ENCODE measurements around the gene MEF2B.
A peak's percentile ranks its signal among the peaks of the same experiment; 100 is the strongest.
"Not testable (repeated sequence)": the region's sequence is repeated elsewhere in the genome, so short reads cannot be mapped to it uniquely, and the experiment has no call there.

The MEF2B gene

DNA sequence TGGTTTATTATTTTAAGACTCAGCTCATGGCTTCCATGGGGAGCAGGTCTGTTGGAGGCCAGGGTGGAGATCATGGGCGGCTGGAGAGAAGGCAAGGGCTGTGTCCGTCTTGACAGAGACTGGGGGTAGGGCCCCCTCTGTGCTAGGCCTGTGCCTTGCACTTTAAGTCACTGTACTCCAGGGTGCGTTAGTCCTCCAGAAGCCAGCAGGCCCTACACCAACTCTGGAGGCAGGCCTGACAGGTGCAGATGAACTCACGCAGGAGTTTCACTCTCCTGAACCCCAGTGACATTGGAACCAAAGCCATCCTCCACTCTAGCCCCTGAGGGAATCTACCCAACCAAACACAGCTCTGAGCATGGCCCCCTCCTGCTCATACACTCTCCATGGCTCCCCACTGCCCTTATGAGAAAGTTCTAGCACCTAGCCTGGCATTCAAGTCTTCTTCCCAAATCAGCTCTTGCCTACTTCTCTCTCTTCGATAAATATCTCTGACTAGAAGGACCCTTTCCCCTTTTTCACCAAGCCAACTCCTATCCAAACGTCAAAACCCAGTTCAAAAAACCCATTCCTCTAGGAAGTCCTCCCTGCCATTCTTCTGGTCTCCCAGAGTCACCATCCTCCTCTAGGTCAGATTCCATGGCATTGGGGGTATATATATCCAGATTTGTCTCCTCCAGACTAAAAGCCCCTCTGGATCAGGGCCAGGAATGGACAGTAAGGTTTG, 15.1 kb downstream of the MEF2B start:
- no peak for DNase-seq

DNA sequence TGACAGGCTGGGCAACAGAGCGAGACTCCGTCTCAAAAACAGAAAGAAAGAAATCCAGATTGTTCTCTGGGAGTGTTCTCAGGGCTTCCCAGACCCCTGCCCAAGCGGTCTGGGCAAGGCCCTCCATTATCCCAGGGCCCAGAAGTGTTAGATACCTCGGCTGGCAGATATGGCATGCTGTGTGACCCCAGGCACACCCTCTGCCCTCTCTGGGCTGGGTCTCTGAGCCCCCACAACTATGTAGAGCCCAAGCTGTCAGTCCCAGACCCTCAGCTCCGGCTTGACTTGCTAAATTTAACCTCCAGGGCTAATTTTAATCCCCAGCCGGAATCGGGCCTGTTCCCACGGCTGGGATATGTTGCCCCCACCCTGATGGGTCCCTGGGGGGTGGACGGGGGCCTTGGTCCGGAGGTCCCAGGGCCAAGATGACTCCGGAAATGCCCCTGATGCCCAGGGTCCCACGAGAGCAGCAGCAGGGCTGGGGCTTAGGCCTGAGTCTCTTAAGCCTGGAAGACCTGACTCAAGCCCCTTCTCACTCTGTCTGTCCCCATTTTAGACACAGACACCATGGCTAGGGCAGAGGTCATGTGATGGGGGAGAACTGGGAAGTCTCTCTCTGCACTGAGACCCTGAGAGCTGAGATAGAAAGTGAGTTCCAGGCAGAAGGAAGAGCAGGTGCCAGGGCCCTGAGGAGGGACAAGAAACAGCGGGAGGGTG, 17.2 kb downstream of the MEF2B start:
- no peak for DNase-seq

DNA sequence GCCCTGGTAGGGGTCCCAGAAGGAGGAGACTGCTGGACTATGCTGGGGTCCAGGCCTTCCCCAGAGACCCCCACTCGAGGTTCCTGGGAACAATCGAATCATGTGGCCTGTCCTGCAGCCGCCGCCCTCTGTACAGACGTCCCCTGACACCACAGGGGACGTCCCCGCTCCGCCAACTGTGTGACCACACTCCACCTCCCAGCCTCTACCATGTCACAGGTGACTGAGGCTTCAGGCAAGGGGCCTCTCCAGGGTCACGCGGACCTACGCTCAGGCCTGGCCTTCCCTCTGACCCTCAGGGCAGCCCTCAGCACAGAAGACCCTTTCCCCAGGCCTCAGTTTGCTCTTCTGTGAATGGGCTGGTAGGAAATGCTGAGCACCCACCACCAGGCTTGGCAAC, 18.6 kb downstream of the MEF2B start:
- DNase-seq, result no peak

DNA sequence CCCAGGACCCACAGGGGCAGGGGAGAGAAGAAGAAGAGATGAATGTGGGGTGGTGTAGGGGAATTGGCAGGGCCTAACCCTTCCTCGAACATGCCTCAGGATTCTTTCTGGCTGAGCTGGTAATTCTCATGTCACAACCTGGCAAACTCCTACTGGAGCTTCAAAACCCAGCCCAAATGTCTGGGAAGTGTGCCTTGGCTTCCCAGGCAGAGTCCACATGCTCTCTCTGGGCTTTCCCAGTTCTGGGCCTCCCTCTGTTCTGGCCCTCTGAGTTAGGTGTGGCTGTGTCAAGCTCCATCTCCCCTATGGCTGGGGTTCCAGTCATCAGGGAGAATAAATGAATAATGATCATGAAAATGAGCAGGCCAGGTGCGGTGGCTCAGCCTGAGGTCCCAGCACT, 20.6 kb downstream of the MEF2B start:
- DNase-seq, result no peak

DNA sequence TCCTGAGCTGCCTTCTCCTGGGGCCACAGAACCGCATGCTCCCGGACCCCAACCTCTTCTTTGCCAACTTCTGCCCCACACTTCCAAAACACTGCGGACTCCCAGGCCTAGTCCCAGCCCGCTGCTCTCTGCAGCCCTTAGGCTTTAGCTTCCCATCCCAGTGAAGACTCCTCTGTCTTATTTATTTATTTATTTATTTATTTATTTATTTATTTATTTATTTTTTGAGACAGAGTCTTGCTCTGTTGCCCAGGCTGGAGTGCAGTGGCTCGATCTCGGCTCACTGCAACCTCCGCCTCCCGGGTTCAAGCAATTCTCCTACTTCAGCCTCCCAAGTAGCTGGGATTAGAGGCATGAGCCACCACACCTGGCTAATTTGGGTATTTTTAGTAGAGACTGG, 21.6 kb downstream of the MEF2B start:
- not testable (repeated sequence) for DNase-seq

DNA sequence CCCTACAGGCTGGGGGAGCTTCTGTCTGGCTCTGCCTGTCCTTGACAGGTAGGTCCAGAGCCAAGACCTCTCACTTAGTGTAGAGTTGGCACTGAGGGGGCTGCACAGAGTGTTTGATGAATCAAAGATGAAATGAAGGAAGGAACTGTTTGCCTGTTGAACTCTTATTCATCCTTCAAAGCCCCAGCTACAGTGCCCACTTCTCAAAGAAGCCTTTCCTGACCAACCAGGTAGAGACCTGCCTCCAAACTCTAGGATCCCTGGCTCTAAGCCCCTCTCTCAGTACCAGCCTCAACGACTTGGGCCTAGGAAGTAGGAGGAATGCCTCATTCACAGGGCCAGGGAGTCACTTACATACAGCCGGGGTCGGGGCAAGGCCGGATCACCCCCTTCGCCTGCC, 22.7 kb downstream of the MEF2B start:
- no peak for DNase-seq

DNA sequence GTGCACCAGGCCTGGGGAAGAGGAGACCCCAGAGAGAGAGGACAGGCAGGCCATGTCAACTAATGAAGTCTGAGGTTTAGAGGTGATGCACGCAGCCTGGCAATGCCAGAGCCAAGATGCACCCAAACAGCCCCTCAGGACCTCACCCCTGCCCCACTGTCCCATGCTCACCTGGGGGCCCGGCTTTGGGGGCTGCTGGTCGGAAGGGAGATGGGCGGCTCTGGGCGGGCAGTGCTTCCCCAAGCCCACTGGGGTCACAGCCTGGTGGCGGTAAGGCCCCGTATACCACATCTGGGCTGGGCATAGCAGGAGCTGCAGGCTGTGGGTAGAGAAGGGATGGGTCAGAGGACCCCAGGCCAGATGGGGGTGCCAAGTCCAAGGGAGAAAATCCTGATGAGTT, 23.2 kb downstream of the MEF2B start:
- DNase-seq, result no peak

DNA sequence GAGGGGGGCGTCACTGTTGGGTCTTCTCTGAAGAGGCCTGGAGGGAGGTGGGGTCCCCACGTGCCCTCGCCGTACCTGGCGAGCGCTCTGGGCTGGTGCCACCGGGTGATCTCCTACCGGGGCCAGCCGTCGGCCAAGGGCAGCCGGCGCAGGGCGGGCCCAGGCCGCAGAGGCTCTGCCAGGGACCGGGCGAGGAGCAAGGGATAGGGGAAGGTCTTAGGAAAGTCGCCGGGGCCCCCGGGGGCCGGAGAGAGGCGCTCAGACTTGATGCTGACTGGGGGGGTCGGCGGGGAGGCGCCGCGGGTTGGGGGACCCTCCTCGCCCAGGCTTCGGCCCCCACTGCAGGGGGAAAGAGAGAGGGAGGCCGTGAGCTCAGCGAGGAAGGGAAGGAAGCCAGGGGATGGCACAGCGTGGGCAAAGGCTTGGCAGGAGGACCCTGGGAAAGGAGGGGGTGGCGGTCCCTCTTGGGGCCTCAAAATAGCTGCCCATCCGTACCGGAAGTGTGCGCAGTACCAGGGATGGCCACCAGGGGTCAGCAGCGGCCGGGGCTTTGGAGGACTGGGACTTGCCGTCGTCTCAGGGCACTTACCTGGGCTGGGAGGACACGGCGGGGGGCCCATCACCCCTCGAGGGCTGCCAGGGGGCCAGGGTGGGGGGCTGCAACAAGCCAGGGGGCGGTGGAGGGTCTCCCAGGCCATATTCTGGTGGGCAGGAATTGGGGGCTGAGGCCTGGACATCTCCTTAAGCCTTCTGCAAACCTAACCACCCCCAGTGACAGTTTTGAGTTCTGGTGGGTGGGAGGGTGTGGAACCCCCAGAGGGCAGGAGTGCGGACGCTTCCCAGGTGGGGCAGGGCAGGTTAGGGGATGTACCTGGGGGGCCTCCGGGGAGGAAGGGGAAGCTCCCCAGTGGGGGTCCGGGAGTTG, 24.1 kb downstream of the MEF2B start:
- DNase-seq, result peak; percentile 95

DNA sequence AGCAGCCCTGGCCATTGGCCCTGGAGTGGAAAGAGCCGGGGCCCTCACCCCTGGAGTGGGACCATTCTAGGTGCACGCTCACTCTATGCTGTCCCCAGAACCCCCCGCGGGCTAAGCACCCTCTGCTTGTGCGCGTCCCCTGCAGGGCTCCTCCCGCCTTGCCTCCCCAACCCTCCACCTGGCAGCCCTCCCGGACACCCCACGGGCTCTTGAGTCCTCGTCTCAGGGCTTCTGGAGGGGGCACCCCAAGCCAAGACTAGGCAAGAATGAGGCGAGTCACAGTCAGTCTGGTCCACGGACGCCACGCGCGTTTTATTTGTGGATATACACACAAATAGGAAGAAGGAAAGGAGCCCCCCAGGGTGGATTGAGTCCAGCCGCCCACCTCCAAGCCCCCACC, 24.8 kb downstream of the MEF2B start:
- DNase-seq, result no peak

DNA sequence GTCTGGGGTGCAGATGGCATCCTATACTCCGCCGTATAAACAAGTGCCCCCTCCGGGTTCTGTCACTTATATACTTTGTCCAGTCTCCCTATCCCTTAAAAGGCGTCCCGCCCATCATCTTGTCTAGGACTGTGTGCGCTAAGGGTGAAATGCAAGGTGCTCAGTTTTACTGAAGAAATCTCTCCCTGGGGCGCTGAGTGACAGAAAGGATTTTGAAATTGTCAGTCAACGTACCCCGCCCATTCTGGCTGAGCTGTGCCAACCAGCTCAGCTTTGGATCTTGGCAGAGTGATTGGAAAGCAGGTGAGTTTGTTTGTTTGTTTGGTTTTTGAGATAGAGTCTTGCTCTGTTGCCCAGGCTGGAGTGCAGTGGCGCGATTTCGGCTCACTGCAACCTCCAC, 27.7 kb downstream of the MEF2B start:
- DNase-seq, result no peak

DNA sequence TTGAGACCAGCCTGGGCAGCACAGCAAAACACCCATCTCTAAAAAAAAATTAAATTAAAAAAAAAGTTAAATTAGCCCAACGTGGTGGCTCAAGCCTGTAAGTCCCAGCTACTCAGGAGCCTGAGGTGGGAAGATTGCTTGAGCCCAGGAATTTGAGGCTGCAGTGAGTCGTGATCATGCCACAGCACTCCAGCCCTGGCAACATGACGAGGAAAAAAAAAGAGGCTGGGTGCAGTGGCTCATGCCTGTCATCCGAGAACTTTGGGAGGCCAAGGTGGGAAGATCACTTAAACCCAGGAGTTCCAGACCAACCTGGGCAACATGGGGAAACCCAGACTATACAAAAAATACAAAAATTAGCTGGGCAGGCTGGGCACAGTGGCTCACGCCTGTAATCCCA, 29.6 kb downstream of the MEF2B start:
- no peak for DNase-seq

DNA sequence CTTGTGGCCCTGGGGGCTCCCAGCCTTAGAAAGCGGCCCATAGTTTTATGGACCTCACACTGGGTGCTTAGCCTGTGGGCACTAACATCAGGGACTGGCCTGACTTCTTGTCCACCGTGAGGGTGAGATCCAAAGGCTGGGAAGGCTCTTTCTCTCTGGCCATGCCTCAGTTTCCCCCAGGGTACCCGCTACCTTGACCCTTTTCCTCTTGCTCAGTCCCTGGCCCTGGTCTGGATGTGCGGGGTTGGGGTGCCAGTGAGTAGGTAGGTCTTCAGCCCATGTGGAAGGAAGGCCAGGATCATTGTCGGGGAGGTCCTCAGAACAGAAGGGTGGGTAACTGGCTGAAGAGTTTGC, 30.2 kb downstream of the MEF2B start:
- DNase-seq, result no peak

DNA sequence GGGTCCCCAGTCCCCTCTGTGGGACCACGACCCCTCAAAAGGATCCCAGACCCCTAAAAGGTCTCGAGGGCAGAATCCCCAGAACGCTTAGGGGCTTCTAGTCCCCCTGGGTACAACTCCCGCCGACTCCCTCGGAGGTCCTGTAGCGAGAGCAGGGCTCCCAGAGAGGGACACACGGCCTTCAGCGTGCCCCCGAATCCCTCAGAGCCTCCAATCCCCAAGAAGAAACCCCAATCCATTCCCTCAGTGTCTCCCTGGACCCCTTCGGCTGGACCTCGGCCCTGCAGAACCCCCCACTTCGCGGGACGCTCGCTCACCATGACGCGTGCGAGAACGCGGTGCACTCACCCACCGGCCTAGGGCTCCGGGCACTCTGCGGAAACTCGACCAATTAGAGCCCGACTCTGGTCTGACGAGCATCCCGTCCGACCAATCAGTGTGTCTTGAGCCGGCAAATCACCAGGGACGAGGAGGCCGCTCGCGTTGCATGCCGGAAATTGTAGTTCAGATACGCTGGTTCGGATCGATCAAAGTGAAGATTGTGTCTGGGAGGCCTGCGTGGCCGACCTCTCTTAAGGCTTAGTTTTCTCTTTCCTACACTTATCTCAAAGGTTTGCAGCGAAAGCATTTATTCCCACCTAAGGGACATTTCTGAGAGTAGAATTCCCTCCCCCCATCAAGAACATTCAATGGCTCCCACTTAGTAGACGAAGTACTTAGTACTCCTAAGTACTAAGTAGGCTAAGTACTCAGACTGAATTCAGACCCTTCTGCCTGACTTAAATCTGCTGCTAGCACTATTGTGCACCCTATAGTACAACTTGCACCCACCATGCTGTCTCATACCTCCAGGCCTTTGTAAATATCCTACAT, 31.7 kb downstream of the MEF2B start, which contains the start of gene TMEM161A:
TSS of gene TMEM161A (minus strand) at position 370 of the 873 bp plus-strand sequence. CDS start at position 320, 50 bp downstream.
- DNase-seq, result peak; percentile 98

DNA sequence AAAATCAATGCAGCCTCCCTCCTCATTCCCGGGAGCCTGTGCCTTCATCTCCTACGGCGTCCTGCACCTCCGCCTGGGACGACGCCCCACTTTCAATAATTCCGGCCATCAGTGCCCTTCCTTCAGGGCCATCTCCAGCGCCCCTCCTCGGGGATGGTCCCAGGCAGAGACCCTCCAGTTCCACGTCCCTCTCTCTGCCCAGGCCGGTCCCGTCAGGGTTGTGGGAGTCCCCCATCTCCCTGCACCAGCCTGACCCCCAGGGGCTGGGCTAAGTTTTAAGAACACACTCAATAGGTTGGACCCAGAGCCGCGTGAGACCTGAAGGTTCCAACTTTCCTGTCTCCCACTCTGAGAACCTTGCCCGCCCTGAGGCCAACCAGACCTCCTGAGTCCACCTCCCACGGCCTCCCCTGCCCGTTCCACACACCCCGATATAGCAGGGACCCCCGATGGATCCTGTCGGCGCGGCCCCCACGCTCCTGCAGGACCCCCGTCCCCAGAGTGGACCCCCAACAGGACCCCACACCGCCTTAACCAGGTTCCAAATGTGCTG, 32.4 kb downstream of the MEF2B start:
- no peak for DNase-seq

DNA sequence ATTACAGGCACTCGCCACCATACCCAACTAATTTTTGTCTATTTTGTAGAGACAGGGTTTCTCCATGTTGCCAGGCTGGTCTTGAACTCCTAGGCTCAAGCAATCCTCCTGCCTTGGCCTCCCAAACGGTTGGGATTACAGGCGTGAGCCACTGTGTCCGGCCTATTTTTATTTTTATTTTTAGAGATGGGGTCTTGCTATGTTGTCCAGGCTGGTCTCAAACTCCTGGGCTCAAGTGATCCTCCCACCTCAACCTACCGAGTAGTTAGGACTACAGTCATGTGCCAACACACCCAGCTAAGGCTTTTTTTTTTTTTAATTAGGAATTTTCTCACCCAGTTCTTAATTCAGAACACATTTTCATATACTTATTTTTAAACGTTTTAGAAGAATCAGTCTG, 34.4 kb downstream of the MEF2B start:
- DNase-seq, result not testable (repeated sequence)

DNA sequence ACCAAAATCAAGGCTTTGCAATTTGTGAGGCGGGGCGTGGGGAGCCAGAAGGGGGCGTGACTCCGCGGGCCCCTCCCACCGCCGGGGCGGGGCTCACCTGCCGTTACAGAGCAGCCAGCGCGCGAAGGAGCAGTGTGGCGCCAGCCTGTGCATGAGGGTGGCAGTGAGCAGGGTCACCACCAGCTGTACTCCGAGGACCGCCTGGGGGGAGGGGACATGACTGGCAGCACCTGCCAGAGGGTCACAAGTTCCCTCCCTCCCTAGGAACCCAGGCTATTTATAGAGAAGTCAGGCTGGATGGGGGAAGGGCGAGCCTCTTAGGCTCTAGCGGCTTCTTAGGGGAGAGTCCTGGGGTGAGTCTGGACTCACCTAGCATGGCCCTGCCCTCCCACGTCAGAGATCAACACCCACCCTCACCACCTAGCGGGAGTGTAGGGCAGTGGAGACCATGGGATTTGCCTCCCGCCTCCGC, 35.3 kb downstream of the MEF2B start:
- DNase-seq, result peak; percentile 76

DNA sequence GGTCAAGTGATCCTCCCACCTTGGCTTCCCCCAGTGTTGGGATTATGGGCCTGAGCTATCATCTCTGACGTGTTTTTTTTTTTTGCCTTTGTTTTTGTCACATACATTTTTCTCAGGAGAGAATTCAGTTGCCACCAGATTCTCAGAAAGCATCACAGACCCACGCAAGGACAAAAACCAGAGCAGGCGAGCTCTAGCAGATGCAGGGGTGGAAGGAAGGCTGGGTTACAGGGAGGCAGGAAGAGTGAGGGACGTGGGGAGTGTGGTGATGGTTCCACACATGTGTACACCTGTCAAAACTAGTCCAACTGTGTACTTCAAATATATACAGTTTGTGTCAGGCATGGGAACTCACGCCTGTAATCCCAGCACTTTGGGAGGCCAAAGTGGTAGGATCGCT, 36.1 kb downstream of the MEF2B start:
- no peak for DNase-seq

DNA sequence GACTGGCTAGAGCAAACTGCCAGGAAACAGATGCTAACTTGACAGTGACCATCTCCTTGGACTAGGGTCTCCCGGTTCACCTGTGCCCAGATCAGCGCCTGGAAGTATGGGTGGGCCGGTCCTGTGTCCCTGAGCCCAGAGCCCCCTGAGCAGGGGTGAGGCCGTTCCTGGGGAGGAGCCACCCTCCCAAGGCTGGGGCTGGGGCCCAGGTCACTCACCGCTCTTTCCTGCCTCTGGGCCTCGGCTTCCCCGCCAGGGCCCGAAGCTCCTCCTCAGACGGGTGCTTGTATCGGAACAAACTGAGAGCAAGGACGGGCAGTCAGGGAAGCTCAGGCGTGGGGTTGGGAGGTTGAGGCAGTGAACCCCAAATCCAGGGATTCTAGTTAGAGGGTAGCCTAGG, 37.2 kb downstream of the MEF2B start:
- no peak for DNase-seq

DNA sequence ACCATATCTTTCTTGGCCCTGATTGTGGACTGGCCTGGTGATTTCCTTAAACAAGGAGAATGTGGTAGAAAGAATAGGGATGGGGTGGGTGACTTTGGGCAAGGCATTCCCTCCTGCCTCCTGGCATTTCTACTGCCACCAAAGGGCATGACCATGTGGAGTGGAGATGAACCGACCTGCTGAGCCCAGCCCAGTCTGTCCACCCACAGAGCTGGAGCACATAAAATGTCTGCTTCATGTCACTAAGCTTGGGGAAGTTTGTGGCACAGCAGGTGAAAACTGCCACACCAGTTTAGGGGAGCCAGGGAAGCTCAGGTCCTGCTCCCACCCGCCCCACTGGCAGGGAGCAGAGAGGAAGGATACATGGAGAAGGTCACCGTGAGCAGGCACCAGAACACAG, 38.1 kb downstream of the MEF2B start:
- DNase-seq, result no peak

DNA sequence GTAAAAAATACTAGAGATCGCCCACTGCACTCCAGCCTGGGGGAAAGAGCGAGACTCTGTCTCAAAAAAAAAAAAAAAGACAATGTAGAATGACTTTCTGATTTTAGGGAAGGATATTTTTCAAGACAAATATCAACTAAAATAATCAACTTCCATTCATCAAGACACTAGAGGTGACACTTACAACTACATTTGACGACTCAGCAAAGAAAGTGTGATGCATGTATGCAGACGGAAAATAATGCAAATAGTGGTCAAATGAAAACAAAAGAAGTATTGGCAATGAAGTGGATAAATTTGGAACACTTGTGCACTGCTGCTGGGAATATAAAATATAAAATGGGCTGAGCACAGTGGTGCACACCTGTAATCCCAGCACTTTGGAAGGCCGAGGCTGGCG, 44.0 kb downstream of the MEF2B start:
- DNase-seq, result no peak

DNA sequence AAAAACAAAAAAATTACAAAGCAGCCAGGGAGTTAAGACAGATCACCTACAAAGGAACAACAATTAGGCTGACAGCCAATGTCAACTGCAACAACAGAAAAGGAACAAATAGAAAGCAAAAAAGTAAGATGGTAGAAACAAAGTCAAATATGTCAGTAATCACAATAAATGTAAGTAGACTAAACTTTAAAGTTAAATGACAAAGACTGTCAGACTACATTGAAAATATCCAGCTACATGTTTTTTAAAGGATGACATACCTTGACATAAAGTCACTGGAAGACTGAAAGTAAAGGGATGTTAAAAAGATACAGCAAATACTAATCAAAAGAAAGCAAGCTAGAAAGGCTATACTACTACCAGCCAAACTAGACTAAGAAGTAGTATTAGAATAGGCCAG, 46.7 kb downstream of the MEF2B start:
- DNase-seq, result no peak

DNA sequence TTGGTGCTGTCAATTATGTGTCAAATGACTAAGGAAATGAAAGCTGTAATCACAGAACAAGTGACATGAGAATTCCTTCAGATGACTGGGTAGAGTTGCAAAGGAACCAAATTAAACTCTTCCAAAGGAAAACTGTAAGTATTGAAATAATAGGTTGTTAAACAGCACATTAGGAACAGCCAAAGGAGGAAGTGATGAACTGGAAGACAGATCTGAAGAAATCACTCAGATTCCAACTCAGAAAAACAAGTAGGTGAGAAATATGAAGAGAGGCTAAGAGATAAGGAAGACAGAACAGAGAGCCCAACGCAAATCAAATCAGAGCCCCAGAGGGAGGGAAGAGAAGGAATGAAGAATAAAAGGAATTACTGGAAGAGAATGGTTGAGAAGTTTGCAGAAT, 47.2 kb downstream of the MEF2B start:
- DNase-seq, result no peak
